ENCODE results near the gene YARS2.

DNA sequence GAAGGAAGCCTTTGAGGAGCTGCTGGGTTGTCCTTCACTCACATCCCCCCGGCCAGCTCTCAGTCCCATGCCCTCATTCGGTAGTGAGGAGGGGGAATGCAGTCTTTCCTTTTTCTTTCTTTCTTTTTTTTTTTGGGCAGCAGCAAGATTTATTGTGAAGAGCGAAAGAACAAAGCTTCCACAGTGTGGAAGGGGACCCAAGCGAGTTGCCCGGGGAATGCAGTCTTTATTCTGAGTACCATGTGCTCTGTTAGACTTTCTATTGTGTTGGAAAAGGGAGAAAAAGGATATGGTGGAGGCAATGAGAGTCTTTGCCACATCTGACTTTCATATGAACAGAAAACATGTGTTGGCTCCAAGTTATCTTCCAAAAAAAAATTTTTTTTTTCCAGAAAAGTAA, 29.9 kb upstream of the YARS2 start:
- TF ChIP-seq, protein P1, sequence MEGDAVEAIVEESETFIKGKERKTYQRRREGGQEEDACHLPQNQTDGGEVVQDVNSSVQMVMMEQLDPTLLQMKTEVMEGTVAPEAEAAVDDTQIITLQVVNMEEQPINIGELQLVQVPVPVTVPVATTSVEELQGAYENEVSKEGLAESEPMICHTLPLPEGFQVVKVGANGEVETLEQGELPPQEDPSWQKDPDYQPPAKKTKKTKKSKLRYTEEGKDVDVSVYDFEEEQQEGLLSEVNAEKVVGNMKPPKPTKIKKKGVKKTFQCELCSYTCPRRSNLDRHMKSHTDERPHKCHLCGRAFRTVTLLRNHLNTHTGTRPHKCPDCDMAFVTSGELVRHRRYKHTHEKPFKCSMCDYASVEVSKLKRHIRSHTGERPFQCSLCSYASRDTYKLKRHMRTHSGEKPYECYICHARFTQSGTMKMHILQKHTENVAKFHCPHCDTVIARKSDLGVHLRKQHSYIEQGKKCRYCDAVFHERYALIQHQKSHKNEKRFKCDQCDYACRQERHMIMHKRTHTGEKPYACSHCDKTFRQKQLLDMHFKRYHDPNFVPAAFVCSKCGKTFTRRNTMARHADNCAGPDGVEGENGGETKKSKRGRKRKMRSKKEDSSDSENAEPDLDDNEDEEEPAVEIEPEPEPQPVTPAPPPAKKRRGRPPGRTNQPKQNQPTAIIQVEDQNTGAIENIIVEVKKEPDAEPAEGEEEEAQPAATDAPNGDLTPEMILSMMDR (IDR thresholded peaks at IDR 0.05) = no peak
- TF ChIP-seq ZFX (IDR thresholded peaks at IDR 0.05; ENCODE audit: borderline replicate concordance) = no peak
